NCI-H526 treated with DMSO at 0.1 percent for 48 hours (cell line): ENCODE measurements around the gene SGIP1.

ENCODE experiments used
- DNase-seq: peaks from one replicate; lab custom pipeline; 2025; lab: John Stamatoyannopoulos, UW

SGIP1 gene, protein sequence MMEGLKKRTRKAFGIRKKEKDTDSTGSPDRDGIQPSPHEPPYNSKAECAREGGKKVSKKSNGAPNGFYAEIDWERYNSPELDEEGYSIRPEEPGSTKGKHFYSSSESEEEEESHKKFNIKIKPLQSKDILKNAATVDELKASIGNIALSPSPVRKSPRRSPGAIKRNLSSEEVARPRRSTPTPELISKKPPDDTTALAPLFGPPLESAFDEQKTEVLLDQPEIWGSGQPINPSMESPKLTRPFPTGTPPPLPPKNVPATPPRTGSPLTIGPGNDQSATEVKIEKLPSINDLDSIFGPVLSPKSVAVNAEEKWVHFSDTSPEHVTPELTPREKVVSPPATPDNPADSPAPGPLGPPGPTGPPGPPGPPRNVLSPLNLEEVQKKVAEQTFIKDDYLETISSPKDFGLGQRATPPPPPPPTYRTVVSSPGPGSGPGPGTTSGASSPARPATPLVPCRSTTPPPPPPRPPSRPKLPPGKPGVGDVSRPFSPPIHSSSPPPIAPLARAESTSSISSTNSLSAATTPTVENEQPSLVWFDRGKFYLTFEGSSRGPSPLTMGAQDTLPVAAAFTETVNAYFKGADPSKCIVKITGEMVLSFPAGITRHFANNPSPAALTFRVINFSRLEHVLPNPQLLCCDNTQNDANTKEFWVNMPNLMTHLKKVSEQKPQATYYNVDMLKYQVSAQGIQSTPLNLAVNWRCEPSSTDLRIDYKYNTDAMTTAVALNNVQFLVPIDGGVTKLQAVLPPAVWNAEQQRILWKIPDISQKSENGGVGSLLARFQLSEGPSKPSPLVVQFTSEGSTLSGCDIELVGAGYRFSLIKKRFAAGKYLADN

GRCh38 chr1:66533804-66534740, at the start of gene SGIP1:
SGIP1 (plus strand) TSS chr1:66534153; CDS start chr1:66534359, 206 bp downstream.
- peak; percentile 94 for DNase-seq

DNA sequence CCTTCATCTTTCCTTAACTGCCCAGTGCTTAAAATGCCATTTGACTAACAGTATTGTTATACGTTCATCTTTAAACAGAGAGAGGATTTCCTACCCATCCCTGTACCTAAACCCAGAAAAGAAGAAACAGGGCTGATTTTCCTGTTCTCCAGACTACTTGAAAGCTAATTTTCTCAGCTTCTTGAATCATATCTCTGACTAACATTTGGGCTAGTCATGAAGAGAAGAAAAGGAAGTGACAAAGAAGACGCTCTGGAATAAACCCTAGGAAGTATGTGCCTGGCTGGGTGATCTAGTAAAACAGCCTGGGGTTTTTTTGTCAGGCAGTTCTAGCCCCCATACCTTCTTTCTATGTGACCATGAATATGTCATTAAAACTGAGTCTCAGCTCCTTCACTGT, 44.8 kb upstream of the SGIP1 start:
- DNase-seq: no peak

- no peak for DNase-seq
Measured at GRCh38 chr1:66489972-66490601, 43.9 kb upstream of the SGIP1 start.

GRCh38 chr1:66490816-66491215, 43.1 kb upstream of the SGIP1 start:
- no peak for DNase-seq

DNA sequence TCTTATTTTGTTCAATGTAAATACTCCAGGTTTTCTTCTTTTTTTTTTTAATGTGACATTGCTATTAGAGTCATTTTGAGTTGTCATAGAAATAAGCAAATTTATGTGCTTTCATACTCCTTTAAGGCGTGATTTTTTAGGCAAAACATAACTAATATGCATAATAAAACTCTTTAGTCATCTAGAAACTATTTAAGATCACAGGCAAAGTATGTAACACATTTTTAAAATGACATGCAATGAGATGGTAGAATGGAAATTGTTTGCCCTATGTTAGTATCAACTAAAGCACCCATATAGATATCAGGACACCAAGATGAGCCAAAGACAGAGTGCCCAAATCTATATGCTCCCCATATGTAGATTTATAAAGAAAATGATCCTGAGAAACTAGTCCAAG, 41.5 kb upstream of the SGIP1 start:
- DNase-seq: no peak

DNA sequence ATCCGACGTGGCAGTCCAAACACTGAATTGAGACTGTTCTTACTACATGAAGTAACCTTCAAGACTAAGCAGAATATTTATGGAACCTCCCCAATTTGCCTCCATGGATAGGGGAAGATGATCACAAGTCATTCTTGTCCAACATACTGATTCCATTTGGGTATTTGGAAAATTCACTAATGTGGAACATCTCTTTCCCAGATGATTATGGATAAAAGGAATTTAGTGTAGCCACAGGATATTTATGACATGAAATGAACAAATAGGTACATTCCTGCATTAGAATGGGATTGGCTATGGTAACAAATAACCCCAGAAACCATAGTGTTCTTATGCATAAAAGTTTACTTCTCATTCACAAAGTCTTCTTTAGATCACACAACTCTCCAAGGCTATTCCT, 40.2 kb upstream of the SGIP1 start:
- no peak for DNase-seq

DNA sequence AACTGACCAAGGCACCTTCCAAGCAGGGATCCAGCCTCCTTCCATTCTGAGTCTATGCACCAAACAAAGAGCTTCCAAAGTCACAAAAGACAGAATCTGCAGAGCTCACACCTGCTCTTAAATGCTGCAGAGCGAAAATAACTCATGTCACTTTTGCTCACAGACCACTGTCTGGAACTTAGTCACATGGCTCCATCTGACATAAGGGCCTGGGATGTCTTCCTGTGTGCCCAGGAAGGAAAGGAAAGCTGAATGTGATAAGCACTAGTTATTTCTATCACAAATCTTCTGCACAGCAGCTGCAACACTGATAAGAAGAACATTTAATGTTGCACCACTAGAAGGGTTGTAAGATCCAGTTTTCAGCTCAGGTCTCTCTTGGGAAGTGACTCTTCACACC, 39.5 kb upstream of the SGIP1 start:
- no peak for DNase-seq

- DNase-seq: no peak
Measured at GRCh38 chr1:66495495-66495894, 38.5 kb upstream of the SGIP1 start.

DNA sequence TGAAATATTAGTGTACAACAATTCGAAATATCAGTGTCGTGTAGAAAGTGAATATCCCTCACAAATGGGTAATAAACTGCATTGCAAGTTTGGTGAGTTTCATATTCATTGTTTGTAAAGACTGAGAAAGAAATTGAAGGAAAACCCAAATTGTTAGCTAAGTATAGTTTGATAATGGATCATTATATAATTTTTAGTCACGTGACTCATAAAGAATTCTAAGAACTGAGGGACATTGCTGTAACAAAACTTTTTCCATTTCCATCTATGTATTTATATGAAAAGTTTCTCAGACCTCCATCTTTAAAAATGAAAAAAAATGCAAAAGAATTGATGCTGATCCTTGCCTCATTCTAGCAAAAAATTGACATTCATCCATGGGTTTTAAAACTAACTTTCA, 36.0 kb upstream of the SGIP1 start:
- DNase-seq: no peak

DNA sequence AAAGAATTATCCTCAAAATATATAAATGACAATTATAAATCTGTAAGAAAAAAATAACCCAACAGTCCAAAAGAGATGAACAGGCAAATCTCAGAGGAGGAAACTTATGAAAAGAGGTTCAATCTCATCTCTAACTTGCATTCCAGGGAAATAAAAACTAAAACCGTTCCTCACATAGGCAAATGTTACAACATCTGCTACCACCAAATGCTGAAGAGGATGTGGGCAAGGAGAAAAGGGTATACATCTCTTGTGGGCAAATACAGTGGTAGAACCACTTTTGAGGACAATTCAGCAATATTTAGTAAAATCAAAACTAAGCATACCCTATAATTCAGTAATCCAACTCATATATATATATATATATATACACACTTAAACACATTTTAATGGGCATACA, 33.7 kb upstream of the SGIP1 start:
- DNase-seq: no peak

DNA sequence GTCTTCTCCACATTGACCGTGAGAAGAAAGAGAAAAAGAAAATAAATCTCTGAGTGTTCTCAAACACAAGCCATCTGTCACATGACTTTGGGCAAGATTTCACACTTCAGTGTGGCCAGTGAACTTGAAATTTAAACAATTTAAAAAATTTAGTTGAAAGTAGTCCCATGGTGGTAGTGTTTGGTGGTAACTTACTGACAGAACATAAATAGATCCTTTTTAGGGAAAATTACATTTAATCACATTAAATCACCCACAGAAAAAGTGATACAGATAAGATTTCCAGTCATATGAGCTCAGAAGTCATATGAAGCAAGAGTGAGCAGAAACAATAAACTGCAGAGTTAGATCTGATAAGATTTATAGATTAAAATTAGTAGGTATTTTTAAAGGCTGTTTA, 31.9 kb upstream of the SGIP1 start:
- no peak for DNase-seq

DNA sequence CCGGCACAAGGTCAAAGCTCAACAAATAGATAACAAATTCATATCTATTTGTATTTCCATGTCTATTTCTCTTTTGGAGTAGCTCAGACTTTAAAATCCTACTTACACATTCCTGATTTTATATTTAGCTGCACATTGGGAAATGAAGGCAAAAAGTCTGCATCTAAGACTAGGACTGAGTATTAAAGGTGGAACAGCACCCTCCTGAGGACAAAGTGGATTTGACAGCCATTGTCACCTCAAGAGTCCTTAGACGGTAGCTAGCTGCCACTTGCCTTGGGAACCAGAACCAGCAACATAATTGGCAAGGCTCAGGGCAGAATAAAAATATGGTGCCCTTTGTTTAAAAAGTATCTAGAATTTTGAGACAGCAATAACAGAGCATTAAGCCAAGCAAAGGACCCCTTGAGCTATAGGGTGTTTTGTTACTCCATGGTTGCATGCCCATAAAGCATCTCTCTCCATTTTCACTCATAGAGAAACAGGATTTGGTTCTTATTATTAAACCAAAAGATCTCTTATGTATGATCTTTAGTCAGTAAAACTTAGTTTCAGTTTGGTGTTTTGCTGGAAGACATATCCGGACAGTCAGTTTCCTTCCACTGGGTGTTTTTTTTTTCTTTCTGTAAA, 30.0 kb upstream of the SGIP1 start:
- peak; percentile 64 for DNase-seq

- DNase-seq: no peak
Measured at GRCh38 chr1:66505671-66506392, 28.1 kb upstream of the SGIP1 start.

- no peak for DNase-seq
Measured at GRCh38 chr1:66506393-66506687, 27.6 kb upstream of the SGIP1 start.

DNA sequence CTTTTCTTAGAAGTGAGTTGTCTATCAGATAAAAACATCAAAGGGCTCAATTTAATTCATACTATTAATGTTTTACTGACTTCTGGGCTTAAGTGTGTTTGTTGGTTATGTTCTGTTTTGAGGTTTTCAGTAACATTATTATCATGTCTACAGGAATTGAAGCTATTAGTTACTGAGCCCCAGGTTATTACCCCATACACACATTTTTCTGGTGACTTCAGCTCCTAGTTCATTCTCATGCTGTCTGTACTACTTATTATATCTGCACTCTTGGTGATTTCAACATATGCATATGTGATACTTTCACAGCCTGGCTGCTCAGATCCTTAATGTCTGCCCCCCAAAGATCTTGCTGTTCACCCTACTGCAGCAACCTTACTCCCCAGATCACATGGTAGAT, 27.0 kb upstream of the SGIP1 start:
- no peak for DNase-seq

DNA sequence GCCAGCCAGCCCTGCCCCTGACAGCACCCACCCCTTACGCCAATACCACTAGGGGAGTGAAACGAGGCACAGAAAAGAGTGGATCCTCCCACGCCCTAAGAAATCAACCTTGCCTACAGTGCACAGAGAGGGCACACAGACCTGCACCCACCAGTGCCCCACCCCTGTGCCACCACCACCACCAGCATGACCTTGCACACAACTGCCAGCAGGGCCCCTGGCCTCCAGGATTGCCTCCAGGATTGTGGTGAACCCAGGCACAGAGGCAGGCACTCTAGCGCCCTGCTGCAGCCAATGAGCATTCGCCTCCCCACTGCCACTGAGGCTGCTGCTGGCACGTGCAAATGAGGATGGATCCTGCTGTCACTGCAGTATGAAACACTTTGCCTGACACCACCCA, 23.5 kb upstream of the SGIP1 start:
- no peak for DNase-seq

- DNase-seq: no peak
Measured at GRCh38 chr1:66511118-66511517, 22.8 kb upstream of the SGIP1 start.

- no peak for DNase-seq
Measured at GRCh38 chr1:66517959-66518358, 16.0 kb upstream of the SGIP1 start.

DNA sequence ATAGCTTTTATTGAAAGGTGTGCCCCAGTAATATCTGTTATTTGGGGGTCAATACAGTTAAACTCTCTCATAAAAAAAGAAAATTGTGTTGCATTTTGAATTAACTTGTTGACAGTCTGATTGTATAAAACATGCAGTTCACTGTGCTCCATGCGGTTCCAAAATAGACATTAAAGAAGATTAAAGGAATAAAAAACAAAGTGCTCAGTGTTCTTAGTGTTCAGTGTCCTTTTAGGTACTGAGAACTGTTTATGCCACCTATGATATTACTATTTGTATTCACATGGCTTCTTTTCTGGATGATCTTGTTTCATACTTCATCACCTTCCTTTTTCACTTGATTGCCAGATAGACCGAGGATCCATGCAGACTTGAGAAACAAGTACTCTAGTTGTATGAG, 15.3 kb upstream of the SGIP1 start:
- DNase-seq: no peak

DNA sequence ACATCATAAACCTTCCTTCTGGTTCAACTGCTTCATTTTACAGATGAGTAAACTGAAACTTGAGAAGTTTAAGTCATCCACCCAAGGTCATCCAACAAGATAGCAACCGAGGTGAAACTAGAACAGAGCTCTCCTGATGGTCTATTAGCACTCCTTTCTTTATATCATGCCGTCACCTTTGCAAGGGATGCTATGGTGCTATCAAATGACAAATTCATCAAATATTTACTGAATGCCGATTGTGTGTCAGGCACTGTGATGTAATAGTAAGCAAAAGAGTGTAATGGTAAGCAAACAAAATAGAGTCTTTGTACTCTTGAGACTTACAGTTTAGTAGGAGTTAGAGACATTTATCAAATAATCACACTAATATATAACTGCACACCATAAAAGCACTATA, 14.0 kb upstream of the SGIP1 start:
- no peak for DNase-seq

DNA sequence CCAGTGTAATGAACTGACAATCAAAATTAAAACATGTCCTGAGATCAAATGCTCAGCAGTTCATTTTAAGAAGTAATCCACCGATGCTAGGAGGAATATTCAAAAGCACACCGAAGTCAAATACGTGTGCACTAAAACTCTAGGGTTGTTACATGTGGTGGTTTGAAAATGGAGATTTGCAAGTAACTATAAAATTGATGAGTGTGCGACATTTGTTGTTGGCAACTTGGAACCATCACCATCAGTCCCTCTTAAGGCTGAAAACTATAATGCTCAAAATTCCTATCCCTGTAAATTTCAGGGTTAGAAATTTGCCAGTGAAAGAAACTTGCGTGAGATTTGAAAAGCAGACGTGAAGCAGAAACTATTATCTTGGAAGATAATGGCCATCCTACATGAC, 13.3 kb upstream of the SGIP1 start:
- no peak for DNase-seq
